ENCODE results near the gene TMEM52.

TMEM52 gene

DNA sequence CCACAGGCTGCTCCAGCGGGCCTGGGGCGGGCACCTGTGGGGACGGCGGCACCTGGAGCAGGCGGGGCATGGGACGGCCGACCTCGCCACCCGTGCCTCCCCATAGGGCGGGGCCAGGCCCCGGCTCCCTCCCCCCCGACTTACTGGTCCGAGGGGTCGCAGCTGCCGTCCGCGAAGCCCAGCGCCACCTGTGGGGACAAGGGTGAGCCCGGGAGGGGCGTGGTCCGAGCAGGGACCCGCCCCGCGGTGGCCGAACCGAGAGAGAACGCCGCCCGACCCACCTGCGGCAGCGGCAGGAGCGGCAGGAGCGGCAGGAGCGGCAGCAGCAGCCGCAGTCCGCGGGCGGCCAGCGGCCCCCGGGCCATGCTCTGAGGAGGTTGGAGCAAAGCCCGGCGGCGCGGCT, at the start of gene TMEM52:
TSS of gene TMEM52 (minus strand) at position 379 of the 403 bp plus-strand sequence. CDS start at position 365, 14 bp downstream.
- H3K27ac ChIP-seq: peak within 1 kb of the TSS; percentile 76
- peak; percentile 39 for TF ChIP-seq CTCF (conservative IDR thresholded peaks at IDR 0.05)

DNA sequence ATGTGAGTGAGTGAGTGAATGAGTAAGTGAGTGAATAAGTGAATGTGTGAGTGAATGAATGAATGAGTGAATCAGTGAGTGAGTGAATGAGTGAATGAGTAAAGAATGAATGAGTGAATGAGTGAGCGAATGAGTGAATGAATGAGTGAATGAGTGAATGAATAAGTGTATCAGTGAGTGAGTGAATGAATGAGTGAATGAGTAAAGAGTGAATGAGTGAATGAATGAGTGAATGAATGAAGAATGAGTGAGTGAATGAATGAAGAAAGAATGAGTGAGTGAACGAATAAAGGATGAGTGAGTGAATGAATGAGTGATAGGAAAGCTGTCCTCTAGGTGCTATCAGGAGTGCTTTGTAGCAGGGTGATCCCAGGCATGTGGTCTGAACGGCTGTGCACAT, 48.8 kb upstream of the TMEM52 start:
- no peak for TF ChIP-seq CTCF (conservative IDR thresholded peaks at IDR 0.05)

GRCh38 chr1:1967151-1967550, 48.1 kb upstream of the TMEM52 start:
- no peak overlapping the region for H3K27ac ChIP-seq
- TF ChIP-seq CTCF (conservative IDR thresholded peaks at IDR 0.05): no peak

More for the DNA sequence above, 48.8 kb upstream of the TMEM52 start:
- H3K27ac ChIP-seq: no peak overlapping the region

DNA sequence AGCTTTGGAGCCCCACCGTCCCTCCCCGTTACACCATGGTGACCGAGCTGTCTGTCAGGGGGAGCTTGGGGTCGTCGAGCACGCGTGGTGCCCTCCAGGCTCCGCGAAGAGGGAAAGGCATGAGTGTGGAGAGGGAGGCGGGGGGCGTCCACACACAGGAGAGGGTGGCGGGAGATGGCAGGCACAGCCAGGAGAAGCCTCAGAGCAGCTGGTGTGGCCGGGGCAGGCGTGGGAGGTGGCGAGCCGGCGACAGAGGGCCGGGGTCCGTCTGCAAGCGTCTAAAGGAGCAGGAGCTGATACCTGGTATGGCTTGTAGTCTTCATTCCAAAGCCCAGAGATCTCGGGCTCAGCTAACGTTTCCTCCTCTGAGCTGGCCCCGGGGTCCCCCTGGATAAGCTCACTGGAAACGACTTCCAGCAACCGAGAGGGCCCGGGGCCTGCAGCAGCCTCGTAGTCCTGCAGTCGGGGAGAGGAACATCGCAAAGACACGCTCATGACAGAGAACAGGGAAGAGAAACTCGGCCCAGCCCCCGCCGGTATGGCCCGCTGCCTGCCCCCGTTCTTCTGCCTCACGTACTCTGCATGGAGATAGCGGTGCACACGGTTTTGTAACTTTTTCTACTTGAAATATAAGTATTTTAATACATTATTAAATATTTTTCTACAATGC, 47.1 kb upstream of the TMEM52 start:
- no peak for TF ChIP-seq CTCF (conservative IDR thresholded peaks at IDR 0.05)

GRCh38 chr1:1965546-1965945, 46.5 kb upstream of the TMEM52 start:
- H3K27ac ChIP-seq: no peak overlapping the region
- no peak for TF ChIP-seq CTCF (conservative IDR thresholded peaks at IDR 0.05)

More for the DNA sequence above, 47.1 kb upstream of the TMEM52 start:
- no peak overlapping the region for H3K27ac ChIP-seq

GRCh38 chr1:1964811-1965210, 45.7 kb upstream of the TMEM52 start:
- H3K27ac ChIP-seq: no peak overlapping the region
- TF ChIP-seq CTCF (conservative IDR thresholded peaks at IDR 0.05): no peak

DNA sequence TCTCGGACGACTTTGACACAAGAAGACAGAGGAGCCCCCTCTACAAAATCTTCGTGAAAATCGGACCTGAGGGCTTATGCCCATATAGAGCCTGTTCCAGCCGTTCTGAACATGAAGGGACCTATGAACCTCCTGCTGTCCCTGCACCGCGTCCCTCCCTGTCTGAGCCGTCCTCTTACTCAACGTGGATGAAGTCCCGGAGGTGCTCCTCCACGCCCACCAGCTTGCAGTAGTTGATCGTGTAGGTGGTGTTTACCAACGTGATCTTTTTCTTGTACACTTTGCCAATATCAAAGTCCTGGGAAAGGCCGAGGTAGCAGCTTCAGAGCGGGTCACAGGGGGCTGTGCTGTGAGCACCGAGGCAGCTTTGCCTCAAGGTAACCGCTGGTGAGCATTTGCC, 44.5 kb upstream of the TMEM52 start:
- no peak for TF ChIP-seq CTCF (conservative IDR thresholded peaks at IDR 0.05)
- no peak overlapping the region for H3K27ac ChIP-seq
